NCI-H748 (cell line): ENCODE data around the gene LSP1.

Experiments
- DNase-seq: peaks from one replicate; lab custom pipeline; 2025; ENCODE audit not compliant: unreplicated experiment; lab: John Stamatoyannopoulos, UW

LSP1 gene

DNA sequence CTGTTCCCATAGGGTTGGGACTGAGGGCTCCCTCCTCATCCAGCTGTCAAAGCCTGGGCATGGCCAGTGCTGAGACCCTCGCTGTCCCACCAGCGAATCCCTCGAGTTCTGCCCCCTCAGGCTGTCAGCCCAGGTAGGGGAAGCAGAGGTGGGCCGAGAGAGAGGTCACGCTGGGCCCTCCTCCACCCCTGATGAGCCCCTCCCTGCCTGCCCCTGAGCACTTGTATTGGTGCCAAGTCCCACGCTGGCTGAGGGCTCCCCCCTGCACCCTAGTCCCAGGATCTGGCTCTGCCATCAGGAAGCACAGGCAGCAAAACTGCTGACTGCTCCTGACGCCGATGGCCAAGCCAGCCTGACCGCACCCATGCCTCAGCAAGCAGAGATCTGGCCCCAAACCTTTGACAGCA is 35.5 kb downstream of the LSP1 start:
- no peak for DNase-seq

- DNase-seq: no peak
These were observed 35.9 kb downstream of the LSP1 start for GRCh38 chr11:1888811-1889210.

DNA sequence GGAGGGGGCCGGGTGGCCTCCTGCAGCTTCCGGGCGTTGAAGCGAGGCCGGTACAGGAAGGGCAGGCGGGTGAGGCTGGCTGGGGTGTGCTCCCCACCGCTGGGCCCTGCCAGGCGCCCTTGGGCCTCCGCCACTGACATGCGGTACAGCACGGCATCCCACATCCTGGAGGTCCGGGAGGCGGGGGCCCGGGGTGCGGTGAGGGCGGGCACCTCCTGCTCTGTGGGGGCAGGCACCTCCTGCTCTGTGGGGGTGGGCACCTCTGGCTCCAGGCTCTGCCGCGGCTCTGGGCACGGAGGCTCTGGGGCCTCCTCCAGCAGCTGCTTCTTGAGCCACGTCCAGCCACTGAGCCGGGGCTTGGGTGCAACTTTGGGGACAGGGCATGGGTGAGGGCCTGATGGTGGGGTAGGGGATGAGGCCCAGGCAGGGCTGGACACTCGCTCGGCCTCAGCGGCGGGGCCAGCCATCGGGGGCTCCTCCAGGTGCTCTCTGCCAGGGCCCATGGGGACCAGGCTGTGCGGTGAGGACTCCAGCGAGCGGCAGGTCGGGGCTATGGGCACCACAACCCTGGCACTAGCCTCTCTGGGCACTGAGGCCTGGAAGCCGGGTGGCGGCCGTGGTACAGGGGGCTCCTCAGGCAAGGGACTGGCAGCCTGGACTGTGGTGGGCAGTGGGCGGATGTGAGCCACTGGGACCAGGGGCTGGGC is 36.5 kb downstream of the LSP1 start:
- DNase-seq: no peak

DNA sequence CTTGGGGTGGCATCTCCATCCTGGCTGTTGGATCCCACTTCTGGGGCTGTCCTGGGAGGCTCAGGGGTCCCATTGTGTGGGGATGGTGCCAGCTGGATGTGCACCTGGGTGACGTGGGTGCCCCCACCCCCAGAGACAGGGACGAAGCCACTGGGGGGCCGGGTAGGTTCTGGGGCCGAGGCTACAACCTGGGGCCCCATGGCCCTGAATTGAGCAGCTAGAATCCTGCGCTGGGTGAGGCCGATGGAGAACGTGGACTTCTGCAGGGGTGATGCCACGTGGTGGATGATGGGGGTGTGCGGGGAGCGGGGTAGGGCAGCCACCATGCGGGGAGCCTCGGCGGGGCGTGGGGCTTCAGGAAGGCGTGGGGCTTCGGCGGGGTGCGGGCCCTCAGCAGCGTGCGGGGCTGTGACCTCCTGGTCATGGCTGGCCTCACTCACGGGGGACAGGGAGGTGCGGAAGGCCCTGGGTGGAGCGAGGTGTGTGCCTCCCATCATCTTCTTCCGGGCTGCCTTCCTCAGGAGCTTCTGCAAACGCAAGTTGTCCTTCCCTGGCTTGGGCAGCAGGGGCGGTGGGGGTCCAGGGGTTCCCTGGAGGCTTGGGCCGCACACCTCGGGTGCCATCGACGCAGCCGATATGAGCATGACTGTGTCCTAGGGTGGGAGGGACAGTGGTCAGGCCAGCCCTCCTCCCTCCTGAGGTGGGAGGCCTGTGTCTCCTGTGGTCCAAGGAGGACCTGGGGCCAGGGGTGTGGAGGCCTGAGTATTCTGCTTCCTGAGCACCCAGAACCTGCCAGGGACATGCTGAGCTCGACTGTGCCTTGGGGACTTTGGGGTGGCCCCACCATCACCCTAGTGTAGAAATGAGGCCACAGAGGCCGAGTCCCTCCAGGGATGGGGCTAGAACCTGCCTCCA is 37.3 kb downstream of the LSP1 start:
- DNase-seq: no peak

GRCh38 chr11:1890856-1891830 is 38.3 kb downstream of the LSP1 start:
- no peak for DNase-seq

- DNase-seq: no peak
These were observed 38.9 kb downstream of the LSP1 start, which contains the start of gene PRR33 for GRCh38 chr11:1891831-1892115. PRR33 (minus strand) TSS chr11:1891895; CDS start chr11:1890584, 1,311 bp downstream.

- no peak for DNase-seq
These were observed 39.2 kb downstream of the LSP1 start for GRCh38 chr11:1892116-1892515.

GRCh38 chr11:1892558-1892957 is 39.7 kb downstream of the LSP1 start:
- DNase-seq: no peak

DNA sequence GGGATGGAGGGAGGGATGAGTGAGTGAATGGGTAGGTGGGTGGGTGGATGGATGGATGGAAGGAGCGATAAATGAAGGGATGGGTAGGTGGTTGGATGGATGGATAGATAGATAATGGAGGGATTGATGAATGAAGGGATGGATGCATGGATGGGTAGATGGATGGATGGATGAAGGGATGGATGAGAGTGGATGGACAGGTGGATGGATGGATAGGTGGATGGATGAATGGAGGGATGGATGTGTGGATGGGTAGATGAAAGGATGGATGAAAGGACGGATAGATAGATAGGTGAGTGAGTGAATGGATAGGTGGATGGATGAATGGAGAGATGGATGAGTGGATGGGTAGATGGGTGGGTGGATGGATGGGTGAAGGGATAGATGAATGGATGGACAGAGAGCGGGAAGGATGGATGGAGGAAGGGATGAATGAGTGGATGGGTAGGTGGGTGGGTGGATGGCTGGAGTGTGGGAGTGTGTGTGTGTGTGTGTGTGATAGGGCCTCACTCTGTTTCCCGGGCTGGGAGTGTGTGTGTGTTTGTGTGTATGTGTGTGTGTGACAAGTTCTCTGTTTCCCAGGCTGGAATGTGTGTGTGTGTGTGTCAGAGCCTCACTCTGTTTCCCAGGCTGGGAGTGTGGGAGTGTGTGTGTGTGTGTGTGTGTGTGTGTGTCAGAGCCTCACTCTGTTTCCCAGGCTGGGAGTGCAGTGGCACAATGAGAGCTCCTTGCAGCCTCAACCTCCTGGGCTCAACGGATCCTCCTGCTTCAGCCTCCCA is 40.9 kb downstream of the LSP1 start:
- no peak for DNase-seq

GRCh38 chr11:1894759-1895158 is 41.9 kb downstream of the LSP1 start:
- DNase-seq: no peak

DNA sequence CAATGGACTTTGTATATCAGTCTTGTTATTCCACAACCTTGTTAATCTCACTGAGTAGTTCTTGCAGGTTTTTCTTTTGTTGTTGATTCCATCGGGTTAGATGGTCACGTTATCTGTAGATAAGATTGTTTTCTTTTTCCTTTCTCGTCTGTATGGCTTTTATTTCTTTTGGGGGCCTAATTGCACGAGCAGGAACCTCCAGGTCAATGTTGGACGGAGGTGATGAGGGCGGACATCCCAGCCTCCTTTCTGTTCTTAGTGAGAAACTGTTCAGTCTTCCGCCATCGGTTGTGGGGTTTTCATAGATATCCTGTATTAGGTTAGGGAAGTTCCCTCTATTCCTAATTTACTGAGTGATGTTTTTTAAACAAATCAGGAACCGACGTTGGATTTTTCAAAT is 43.6 kb downstream of the LSP1 start:
- DNase-seq: no peak

GRCh38 chr11:1896923-1897322 is 44.0 kb downstream of the LSP1 start:
- no peak for DNase-seq

- DNase-seq: no peak
These were observed 46.2 kb downstream of the LSP1 start for GRCh38 chr11:1899090-1899489.

DNA sequence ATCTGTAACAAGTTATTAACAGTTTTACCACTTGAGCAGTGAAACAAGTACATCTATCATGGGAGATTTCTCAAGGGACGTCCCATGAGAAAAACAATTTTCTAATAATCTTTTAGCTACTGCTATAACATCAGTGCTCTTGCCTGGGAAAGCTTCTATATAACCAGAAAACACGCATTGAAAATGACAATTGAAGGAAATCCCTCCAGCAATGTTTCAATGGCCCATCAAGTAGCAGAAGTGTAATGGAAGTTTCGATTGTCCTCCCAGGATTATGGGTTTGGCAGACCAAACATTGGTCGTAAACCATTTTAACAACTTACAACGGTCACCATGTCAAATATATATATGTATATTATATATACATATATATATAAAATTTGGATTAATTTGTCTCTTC is 46.8 kb downstream of the LSP1 start:
- DNase-seq: no peak

DNA sequence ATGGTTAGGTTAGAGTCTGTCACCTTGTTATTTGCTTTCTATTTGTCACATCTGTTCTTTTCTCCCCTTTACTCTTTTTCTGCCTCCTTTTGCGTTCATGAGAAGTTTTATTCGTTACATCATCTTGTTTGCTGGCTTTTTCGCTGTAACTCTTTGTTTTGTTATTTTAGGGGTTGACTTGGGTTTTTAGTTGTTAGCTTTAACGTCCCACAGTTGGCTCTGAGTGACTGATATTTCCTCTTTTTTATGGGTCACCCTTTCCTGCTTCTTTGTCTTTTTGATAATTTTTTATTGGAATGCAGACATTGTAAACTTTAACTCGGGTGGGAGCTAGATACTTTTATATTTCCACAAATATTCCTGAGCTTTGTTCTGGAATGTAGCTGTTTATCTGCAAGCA is 53.3 kb downstream of the LSP1 start:
- no peak for DNase-seq

DNA sequence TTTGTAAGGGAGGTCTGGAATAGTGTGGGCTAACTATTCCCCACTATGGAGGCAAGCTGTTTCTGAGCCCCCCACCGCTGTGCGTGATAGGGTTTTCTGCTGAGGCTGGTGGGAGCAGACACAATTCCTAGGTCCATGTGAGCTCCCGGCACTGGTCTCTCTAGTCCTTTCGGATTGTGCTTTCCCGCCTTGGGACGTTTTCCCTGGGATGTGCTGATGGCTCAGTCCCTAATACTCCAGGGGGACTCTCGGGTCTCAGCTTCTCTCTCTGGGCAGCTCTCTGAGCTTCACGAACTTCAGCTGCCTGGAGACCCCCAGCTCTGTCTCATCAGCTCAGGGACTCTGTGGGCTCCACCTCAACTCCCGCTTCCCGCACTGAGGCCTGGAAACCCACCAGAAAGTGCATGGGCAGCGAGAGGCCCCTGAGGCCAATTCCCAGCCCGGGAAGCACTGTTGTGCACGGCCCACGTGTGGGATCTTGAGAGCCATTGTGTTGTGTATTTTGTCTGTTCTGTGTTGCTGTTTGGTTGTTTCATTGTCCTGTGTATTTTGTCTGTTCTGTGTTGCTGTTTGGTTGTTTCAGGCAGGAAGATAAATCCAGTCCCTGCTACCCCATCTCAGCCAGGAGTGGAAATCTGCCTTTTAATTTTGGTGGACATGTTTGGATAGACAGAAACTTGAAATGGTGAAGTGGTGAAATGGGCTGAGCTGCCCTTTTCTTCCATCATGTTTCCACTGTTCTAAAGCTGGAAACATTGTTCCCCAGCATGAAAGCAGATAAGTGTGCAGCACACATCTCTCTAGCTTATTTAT is 53.9 kb downstream of the LSP1 start:
- DNase-seq: no peak

GRCh38 chr11:1908618-1909017 is 55.7 kb downstream of the LSP1 start:
- no peak for DNase-seq

GRCh38 chr11:1909524-1909923 is 56.6 kb downstream of the LSP1 start:
- DNase-seq: no peak

- DNase-seq: no peak
These were observed 59.5 kb downstream of the LSP1 start for GRCh38 chr11:1912289-1912878.
